ENCODE measurements around the gene TAPT1.
A peak's percentile ranks its signal among the peaks of the same experiment; 100 is the strongest.

TAPT1 gene

GRCh38 chr4:16236402-16237023, 10.2 kb upstream of the TAPT1 start:
- no peaks in the 10 kb centered on the region for H3K36me3 ChIP-seq
- peaks cover 37 to 64% of the 10 kb centered on the region in 2 experiments for H3K4me1 ChIP-seq (ENCODE audit: control insufficient read depth in 1 of 2, insufficient read depth in 1 of 2, low read depth in 1 of 2, low read length in 1 of 2)
- H3K9me3 ChIP-seq: no peaks in the 10 kb centered on the region
- H3K27ac ChIP-seq: peak overlapping the region; percentile 90
- TF ChIP-seq CTCF (IDR thresholded peaks at IDR 0.05): no peak
- no peak overlapping the region for H3K4me3 ChIP-seq (ENCODE audit: low read depth in 1 of 2, low read length in 1 of 2)
- H3K27me3 ChIP-seq: no peaks in the 10 kb centered on the region

- Histone ChIP-seq H3K4me1 (ENCODE audit: control insufficient read depth in 1 of 2, insufficient read depth in 1 of 2, low read depth in 1 of 2, low read length in 1 of 2) (peaks cover 37 to 61% of the 10 kb centered on the region in 2 experiments), H3K27me3 (no peaks in the 10 kb centered on the region), H3K9me3 (no peaks in the 10 kb centered on the region), H3K4me3 (ENCODE audit: low read depth in 1 of 2, low read length in 1 of 2) (no peak overlapping the region), H3K36me3 (no peaks in the 10 kb centered on the region), H3K27ac (peak overlapping the region; percentile 90)
- no peak for TF ChIP-seq CTCF (IDR thresholded peaks at IDR 0.05)
These were observed 8.9 kb upstream of the TAPT1 start for GRCh38 chr4:16235209-16235608.

- H3K36me3 ChIP-seq: no peaks in the 10 kb centered on the region
- H3K4me1 ChIP-seq (ENCODE audit: control insufficient read depth in 1 of 2, insufficient read depth in 1 of 2, low read depth in 1 of 2, low read length in 1 of 2): peaks cover 27 to 55% of the 10 kb centered on the region in 2 experiments
- H3K27me3 ChIP-seq: no peaks in the 10 kb centered on the region
- no peak for TF ChIP-seq CTCF (IDR thresholded peaks at IDR 0.05)
- no peak overlapping the region for H3K4me3 ChIP-seq (ENCODE audit: low read depth in 1 of 2, low read length in 1 of 2)
- no peak overlapping the region for H3K27ac ChIP-seq
- H3K9me3 ChIP-seq: no peaks in the 10 kb centered on the region
These were observed 7.4 kb upstream of the TAPT1 start for GRCh38 chr4:16233569-16234177.

GRCh38 chr4:16231570-16232245, 5.4 kb upstream of the TAPT1 start:
- Histone ChIP-seq H3K27ac (no peak overlapping the region), H3K4me1 (ENCODE audit: control insufficient read depth in 1 of 2, insufficient read depth in 1 of 2, low read depth in 1 of 2, low read length in 1 of 2) (peaks cover 24 to 51% of the 10 kb centered on the region in 2 experiments), H3K27me3 (no peaks in the 10 kb centered on the region), H3K4me3 (ENCODE audit: low read depth in 1 of 2, low read length in 1 of 2) (no peak overlapping the region), H3K36me3 (no peaks in the 10 kb centered on the region), H3K9me3 (no peaks in the 10 kb centered on the region)
- no peak for TF ChIP-seq CTCF (IDR thresholded peaks at IDR 0.05)

- Histone ChIP-seq H3K36me3 (no peaks in the 10 kb centered on the region), H3K4me3 (ENCODE audit: low read depth in 1 of 2, low read length in 1 of 2) (no peak overlapping the region), H3K27ac (peak overlapping the region; percentile 33), H3K4me1 (ENCODE audit: control insufficient read depth in 1 of 2, insufficient read depth in 1 of 2, low read depth in 1 of 2, low read length in 1 of 2) (peaks cover 23 to 40% of the 10 kb centered on the region in 2 experiments), H3K27me3 (no peaks in the 10 kb centered on the region), H3K9me3 (no peaks in the 10 kb centered on the region)
- no peak for TF ChIP-seq CTCF (IDR thresholded peaks at IDR 0.05)
These were observed 4.0 kb upstream of the TAPT1 start for GRCh38 chr4:16230308-16230707.
